ENCODE measurements around the gene TACR1. TPM values are rescaled to one million over a fixed set of nuclear protein-coding genes. Genes with fewer than 3 reads are reported as not detected.

Gene TACR1
- total RNA-seq, 1 donor from 2014 or later, result 0.39 TPM

- no peak for DNase-seq
Measured at GRCh38 chr2:75142081-75142480, 57.2 kb downstream of the TACR1 start.

DNA sequence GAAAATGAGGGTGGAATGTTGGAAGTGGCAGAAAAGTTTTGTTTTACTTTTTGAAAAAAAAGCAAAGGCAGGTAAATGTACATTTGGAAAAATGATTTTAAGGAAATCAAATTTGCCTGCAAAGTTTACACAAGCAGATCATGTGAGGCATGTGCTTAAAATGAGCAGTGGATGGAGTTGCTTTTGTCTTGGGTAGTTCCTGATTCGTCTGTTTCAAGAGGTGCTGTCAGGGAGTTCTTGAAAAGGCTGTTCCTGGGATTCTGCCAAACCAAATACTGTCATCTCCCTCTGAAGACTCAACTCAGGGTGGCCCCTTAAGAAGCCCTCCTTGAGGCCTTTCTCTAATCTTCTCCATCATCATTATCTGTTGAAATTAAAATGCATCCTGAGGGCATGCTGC, 59.0 kb downstream of the TACR1 start:
- DNase-seq, result no peak

DNA sequence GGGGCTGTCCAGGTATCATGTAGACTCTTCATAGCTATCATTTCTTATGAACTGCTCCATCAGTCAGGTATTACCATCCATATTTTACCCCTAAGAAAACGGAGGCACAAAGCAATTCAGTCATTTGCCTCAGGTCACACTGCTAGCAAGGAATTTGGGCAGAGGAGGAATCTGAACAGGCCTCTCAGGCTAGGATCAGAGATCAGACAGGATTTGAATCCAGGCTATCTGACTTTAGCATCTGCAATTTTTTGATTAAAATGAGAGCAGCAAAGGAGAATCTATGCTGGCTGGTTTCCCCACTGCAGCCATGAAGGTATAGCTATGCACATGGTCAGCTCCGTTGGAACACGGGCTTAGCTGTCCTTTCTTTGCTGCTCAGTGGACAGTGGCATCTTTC, 60.1 kb downstream of the TACR1 start:
- no peak for DNase-seq

GRCh38 chr2:75138528-75138927, 60.8 kb downstream of the TACR1 start:
- DNase-seq, result no peak

DNA sequence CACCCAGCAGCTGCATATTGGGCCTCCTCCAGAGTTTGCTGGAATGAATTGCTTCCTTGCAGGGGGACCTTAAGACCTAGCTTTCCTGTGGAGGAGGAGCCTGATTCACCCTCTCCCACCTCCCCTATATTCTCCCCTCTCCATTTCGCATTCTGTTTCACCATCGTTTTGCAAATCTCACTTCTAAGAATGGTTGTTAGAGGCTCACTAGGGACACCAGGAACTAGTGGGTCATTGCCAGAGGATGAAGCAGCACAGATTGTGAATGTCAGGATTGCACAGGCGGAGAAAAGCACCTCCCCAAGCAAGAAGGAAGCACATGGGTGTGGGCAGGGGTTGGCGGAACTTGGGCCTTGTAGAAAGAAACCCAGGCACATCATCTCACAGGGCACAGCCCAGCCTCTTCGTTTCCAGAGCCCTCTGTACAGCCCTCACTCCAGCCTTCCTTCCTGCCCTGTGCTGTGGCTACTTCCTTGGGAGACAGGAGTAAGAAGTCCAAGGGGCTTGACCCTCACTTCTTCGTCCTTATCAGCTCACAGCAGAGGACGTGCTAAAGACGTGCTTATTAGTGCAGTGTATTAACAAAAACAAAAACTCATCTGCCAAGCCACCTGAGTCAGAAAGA, 63.4 kb downstream of the TACR1 start:
- DNase-seq, result no peak

- DNase-seq, result no peak
Measured at GRCh38 chr2:75134860-75135259, 64.5 kb downstream of the TACR1 start.

- DNase-seq, result no peak
Measured at GRCh38 chr2:75133621-75134570, 65.4 kb downstream of the TACR1 start.

- DNase-seq, result no peak
Measured at GRCh38 chr2:75130171-75130570, 69.1 kb downstream of the TACR1 start.

GRCh38 chr2:75123876-75124275, 75.4 kb downstream of the TACR1 start:
- no peak for DNase-seq

DNA sequence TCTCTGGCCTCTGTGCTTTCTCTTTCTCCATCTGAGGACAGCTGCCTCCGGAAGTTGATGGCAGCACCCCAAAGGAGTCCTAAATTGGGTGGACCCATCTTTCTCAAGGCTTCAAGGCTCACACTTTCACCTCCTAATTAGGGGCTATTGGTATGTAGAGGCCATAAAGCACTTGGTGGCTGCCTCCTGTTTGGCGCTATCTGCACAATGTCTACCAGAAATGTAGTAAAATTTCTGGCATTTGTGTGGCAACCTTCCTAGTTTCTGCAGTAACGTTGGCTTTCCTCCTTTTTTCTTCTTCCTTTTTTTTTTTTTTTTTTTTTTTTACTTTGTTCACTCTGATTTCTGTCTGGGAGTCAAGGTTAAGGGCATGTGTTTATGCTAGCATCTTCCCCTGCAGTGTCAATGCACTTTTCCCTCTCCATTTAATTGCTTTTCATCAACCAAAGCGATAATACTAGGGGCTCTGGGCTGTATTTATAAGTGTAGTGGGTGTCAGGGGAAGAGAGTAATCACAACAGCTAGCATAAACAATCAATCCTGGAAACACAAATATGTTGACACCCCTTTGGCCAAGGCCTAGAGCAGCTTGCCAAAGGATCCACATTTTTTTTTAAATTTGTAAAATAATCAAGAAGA, 86.0 kb downstream of the TACR1 start:
- no peak for DNase-seq

- no peak for DNase-seq
Measured at GRCh38 chr2:75108937-75109482, 90.3 kb downstream of the TACR1 start.

DNA sequence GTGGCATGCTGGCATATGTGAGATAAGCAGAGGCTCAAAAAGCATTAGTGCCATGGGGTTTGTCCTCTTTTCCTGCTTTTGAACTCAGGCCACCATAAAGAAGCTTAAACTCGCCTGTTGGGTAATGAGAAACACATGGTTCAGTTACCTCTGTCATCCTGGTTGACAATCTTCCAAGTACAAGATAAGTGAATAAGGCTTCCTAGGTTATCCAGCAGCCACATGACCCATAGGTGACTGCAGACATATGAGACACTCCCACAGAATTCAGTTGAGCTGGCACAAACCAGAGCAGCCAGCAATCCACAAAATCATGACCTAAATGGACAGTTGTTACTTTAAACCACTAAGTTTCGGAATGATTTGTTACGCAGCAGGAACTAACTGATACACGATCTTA, 97.3 kb downstream of the TACR1 start:
- no peak for DNase-seq

- DNase-seq, result no peak
Measured at GRCh38 chr2:75100801-75101151, 98.5 kb downstream of the TACR1 start.

DNA sequence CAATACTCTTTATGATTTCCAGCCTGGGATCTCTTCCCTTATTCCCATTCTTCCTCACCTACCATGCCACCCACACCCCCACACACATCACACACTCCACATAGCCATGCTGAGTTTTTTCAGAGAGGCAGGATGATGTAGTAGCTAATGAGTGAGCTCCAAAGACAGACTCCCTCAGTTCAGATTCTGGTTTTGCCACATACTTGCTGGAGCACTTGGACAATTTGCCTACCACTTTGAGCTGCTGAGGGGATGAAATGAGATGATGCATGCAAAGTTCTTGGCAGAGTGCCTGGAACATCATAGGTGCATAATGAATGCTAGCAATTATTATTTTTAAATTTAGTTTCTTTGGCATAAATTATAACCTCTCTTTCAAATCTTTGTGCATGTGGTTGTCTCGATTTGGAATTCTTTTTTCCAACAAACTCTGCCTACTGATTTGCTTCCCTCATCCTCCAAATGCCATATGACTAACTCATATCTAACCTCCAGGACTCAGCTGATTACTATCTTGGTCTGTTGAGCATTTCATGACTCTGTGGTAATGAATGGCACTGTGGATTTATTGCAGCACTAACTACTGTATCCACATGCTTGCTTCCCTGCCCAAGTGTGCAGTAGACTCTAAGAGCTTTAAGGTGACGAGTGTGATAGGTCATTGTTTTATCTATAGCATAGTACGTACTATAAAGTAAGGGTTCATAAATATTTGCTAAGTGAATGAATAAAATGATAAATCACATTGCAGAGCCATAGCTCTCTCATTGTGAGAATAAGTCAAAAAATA, 99.1 kb downstream of the TACR1 start:
- no peak for DNase-seq

DNA sequence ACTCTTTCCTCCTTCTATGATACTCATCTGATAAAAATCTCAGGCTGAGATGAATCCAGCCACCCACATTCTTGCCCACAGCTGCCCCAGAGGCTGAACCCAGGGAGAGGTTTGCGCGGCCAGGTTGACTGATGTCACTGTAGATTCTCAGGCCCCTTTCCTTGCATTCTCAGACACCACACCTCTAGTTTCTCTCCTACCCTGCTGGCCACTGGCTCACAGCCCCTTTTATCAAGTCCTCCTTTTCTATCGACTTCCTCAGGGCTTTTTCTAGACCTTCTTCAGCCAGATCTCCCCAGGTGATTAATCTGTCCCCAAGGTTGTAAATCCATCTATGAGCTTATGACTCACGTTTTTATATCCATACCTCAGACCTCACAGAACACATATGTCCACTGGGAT, 99.8 kb downstream of the TACR1 start:
- no peak for DNase-seq

DNA sequence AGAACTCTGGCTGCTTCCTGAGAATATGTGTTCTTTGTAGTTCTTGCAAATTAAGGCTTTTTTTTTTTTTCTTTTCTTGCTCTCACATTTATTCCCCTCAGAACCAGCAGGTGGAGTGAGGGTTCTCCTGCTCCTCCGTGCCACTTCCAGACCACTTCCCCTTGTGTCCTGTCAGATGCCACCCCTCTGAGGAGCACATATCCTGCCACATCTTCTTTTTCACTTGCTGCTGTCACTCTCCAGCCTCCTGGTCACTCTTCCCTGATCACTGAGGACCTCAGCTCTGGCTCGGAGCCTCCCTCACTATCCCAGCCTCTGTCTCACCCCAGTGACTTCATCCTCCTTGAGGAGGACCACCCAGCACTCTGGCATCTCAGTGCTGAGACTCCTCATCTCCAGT, 100.5 kb downstream of the TACR1 start:
- no peak for DNase-seq

DNA sequence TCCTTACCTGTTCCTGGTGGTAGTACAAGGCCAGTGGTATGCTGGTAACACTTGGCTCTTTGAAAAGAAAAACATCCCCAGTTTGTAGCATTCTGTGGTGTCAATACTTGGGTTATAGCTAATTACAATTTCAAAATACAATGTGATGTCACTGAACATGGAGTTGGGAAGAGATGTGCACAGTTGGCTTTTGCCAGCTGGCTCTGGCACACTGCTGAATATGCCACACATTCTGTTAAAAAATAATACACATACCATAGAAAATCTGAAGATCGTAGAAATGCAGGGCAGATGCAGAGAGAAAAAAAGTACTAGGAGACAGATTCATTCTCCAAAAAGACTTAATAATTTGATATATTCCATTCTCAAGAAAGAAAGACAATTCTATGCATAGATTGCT, 101.5 kb downstream of the TACR1 start:
- no peak for DNase-seq

DNA sequence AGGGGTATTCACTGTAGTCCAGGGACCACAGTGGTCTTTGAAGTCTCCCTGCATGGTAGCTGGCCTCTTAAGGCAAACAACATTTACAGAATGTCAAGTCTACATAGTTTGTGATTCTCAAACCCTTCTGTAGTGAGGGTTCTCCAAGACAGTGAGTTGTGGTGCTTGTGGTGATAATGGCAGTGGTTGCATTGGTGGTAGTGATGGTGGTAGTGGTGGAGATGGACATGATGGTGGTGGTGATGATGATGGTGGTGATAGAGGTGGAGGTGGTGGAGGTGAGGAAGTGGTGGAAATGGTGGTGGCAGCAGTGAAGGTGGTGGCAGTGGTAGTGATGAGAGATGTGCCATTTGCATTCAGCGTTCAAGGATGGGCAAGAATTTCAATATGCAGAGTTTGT, 104.9 kb downstream of the TACR1 start:
- DNase-seq, result no peak

- DNase-seq, result no peak
Measured at GRCh38 chr2:75090770-75091515, 108.4 kb downstream of the TACR1 start.

- no peak for DNase-seq
Measured at GRCh38 chr2:75089471-75089870, 109.8 kb downstream of the TACR1 start.

DNA sequence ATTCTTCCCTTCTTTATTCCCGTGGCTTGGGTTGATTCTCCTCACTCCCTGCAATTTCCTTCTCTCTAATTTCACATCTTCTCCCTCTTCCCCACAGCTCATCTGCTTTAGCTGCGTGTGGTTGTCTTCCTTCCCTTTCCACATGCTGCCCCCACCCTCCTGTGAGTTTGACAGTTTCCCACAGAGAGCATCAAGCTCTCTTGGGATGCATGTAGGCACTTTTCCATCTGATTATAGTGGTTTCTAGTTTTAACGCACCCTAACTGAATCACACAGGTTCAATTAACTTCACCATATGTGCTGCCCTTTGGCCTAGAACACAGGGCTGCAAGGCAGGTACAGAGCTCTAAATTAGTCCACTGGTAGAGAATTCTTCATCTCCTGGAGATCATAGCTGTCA, 110.5 kb downstream of the TACR1 start:
- no peak for DNase-seq

DNA sequence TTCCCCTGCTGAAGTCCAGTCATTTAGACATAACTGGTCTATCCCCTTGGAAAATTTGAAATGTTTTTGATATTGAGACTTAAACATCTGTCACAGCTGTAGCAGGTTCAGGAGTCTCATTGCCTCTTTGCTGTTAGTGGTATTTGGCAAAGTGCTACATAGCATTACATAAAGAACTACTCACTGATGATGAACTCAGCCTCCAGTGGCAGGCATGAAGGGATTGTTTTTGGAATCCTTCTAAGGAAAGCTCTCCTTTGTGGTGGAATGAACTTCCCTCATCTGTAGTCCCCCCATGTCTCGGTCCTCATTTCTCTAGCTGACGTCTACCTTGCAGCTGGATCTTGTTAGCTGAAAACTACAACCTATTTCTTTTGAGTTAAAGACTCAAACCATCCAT, 111.6 kb downstream of the TACR1 start:
- no peak for DNase-seq
